NOMO-1 treated with DMSO at 0.1 percent for 48 hours (cell line): ENCODE measurements around the gene KRT76.

Experiments
- DNase-seq: peaks from one replicate; lab custom pipeline; 2025; ENCODE audit not compliant: unreplicated experiment; lab: John Stamatoyannopoulos, UW

KRT76 gene

GRCh38 chr12:52735816-52736632 lies 41.1 kb downstream of the KRT76 start:
- no peak for DNase-seq

DNA sequence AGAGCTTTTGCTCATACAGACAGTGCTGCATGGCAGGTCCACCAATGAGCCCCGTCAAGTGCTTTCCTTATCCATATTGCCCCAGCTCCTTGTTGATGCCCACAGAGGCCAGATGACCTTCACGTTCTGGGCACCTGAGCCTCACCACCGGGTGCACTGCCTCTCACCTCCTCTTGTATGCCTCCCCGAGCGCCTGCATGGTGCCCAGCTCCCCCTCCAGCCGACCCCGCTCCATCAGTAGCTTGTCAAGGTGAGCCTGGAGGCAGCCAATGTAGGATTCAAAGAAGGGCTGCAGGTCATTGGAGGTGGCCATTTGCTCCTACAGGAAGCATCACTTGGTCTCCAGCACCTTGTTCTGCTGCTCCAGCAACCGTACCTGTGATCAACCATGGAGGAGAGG lies 42.0 kb downstream of the KRT76 start:
- DNase-seq = no peak

GRCh38 chr12:52730793-52731192 lies 46.4 kb downstream of the KRT76 start:
- DNase-seq = no peak

GRCh38 chr12:52730383-52730782 lies 46.8 kb downstream of the KRT76 start:
- DNase-seq = no peak

DNA sequence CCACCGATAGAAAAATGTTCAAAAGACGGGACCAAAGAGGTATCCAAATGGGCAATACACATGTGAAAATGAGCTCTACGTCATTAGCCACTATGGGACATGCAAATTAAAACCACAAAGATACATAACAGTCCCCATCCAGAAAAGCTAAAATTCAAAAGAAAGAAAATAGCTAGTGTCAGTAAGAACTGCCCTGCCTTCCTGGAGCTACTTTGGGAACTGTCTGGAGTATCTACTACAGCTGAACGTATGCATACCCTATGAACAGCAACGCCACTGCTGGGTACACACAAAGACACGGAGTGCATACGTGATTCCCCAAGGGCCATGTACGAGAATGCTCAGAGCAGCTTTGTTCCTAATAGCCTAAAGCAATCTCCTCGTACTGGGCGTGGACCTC lies 48.0 kb downstream of the KRT76 start:
- DNase-seq = no peak

GRCh38 chr12:52728374-52728773 lies 48.8 kb downstream of the KRT76 start:
- no peak for DNase-seq

DNA sequence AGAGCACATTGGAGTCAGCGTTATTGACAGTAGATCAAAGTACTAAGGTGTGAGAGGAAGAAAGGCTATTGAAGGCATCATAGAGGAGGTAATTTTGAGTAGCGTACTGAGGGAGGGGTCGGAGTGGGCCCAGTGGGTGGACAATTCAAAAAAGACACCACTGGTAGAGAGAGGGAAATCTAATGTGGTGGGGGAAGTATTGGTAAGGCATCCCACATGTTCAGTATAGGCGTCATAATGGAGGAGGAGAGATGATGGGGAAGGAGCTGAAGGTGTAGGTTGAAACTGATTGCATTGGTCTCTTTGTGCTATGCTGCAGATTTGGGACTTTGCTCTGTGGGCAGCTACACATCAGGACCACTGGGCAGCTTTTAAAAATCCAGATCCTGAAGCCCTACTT lies 50.1 kb downstream of the KRT76 start:
- no peak for DNase-seq

- no peak for DNase-seq
Measured at GRCh38 chr12:52726451-52726850, 50.7 kb downstream of the KRT76 start.

DNA sequence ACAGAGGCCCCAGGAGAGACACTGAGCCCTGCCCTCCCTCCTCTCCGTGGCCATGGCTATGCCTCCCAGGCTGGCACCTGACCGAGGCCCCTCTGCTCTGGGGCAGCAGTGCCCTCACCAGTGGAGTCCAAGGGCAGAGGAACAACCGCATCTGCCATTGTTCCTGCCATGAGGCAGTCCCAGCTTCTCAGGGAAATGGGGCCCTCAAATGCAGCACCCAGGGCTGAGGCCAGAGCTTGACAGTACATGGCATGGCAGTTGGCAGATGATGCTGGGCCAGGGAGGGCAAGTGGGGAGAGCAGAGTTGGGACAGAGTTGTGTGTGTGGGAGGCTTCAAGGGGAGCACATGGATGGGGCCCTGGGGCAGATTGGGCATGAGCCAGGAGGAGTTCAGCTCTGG lies 52.8 kb downstream of the KRT76 start:
- no peak for DNase-seq

- DNase-seq = no peak
Measured at GRCh38 chr12:52722680-52723079, 54.5 kb downstream of the KRT76 start.

GRCh38 chr12:52721838-52722470 lies 55.2 kb downstream of the KRT76 start:
- DNase-seq = no peak

DNA sequence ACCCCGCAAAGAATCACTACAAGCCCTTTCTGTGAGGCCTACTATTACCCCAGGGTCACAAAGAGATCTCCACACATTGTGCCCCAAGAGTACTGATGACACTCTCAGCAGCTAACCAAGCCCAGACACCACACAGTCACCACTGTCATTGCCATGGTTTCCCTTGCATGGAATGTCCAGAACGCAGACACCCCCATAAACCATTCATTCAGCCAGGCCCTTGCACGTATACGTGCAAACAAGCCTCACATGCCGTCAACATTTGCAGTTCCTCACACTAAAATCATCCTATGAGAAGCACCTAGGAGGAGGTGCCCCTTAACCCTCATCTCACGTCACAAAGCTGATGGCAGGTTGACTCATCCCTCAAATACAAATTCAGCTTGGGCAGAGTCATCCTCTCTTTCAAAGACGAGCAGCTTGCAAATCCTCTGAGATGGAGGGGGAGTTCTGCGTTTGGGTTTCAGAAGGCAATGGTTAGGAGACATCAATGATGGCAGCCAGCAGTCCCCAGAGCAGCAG lies 56.7 kb downstream of the KRT76 start:
- DNase-seq = no peak
